Liver (tissue), 9 donors: ENCODE results near the gene AQP6. TPM values are rescaled to one million over a fixed set of nuclear protein-coding genes. Genes with fewer than 3 reads are reported as not detected.

Experiments used
- DNase-seq: peaks from one replicate; pipeline ENCODE4 v3.0.0-alpha.2; 2017; ENCODE audit warnings: low spot score
- H3K27ac ChIP-seq, 2 donors: one replicate each; pipeline ENCODE4 v1.7.0; 2013; ENCODE audit warnings: inconsistent platforms in 2 of 2, low read length in 2 of 2, control low read depth in 1 of 2, low read depth in 1 of 2, mild to moderate bottlenecking in 1 of 2
- H3K27me3 ChIP-seq, 4 donors: one replicate each; pipeline versions ENCODE4 v1.6.1 to v1.7.0; 2013; ENCODE audit warnings: low read length in 3 of 4, inconsistent platforms in 1 of 4, mild to moderate bottlenecking in 1 of 4, moderate library complexity in 1 of 4; ENCODE audit not compliant: control insufficient read depth in 4 of 4, insufficient read depth in 4 of 4
- H3K36me3 ChIP-seq, 4 donors: one replicate each; pipeline versions ENCODE4 v1.6.1 to v1.7.0; 2013; ENCODE audit warnings: low read length in 3 of 4, mild to moderate bottlenecking in 3 of 4, low read depth in 1 of 4, moderate library complexity in 1 of 4; ENCODE audit not compliant: control insufficient read depth in 4 of 4, insufficient read depth in 3 of 4
- H3K4me1 ChIP-seq, 4 donors: one replicate each; pipeline versions ENCODE4 v1.6.1 to v1.7.0; 2013; ENCODE audit warnings: low read length in 3 of 4, mild to moderate bottlenecking in 3 of 4, moderate library complexity in 1 of 4; ENCODE audit not compliant: control insufficient read depth in 4 of 4, insufficient read depth in 4 of 4
- H3K4me3 ChIP-seq, 3 donors: one replicate each; pipeline versions ENCODE4 v1.6.1 to v1.7.0; 2013; ENCODE audit warnings: low read length in 3 of 3, control low read depth in 1 of 3, low read depth in 1 of 3, mild to moderate bottlenecking in 1 of 3
- H3K9ac ChIP-seq, 2 donors: one replicate each; pipeline ENCODE4 v1.7.0; 2013; ENCODE audit warnings: low read length in 2 of 2, mild to moderate bottlenecking in 2 of 2, moderate library complexity in 2 of 2, control low read depth in 1 of 2, low read depth in 1 of 2
- H3K9me3 ChIP-seq, 4 donors: one replicate each; pipeline versions ENCODE4 v1.6.1 to v1.7.0; 2013; ENCODE audit warnings: low read length in 3 of 4; ENCODE audit not compliant: control insufficient read depth in 4 of 4
- FOXA1 ChIP-seq: IDR thresholded peaks from 2 replicates; pipeline ENCODE4 v1.6.1; 2016; ENCODE audit warnings: antibody characterized with exemption
- FOXA2 ChIP-seq: IDR thresholded peaks from 2 replicates; pipeline ENCODE4 v1.6.1; 2016; ENCODE audit warnings: antibody characterized with exemption
- HNF4G ChIP-seq: IDR thresholded peaks from 2 replicates; pipeline ENCODE4 v1.6.1; 2016; ENCODE audit warnings: antibody characterized with exemption
- RAD21 ChIP-seq, 2 donors: IDR thresholded peaks; 2 replicates each; pipeline ENCODE4 v1.6.1; 2016; ENCODE audit warnings: antibody characterized with exemption in 2 of 2, mild to moderate bottlenecking in 2 of 2
- RXRA ChIP-seq, 2 donors: IDR thresholded peaks; 2 replicates each; pipeline ENCODE4 v1.6.1; 2017 to 2018; ENCODE audit warnings: antibody characterized with exemption in 2 of 2, mild to moderate bottlenecking in 1 of 2
- WGBS: extraction: QIAGEN DNeasy Blood & Tissue Kit; methylation state at CpG from one replicate; pipeline ENCODE4 v1.1.7; 2013; 5-methylcytosine and 5-hydroxymethylcytosine counted together
- polyA plus RNA-seq, 2 donors: library from polyadenylated mRNA; stranded (reverse) in 1 of 2; unstranded in 1 of 2; fragments of 200-250 nt in 1 of 2; fragments of >200 nt in 1 of 2; fragmentation: Nextera tagmentation in 1 of 2; extraction: Ambion mirVana in 1 of 2; gene quantifications; one replicate each; pipeline versions ENCODE4 v1.2.1 to v1.2.3, GENCODE V29; 2013 to 2015
- total RNA-seq, 2 donors: library from RNA; depleted of rRNA; stranded (reverse); fragments of >200 nt; gene quantifications; one replicate each; pipeline ENCODE4 v1.2.3, GENCODE V29; 2014
- TF ChIP-seq, protein P1 (sequence below): IDR thresholded peaks from 2 replicates; pipeline ENCODE4 v1.6.1; 2016; ENCODE audit warnings: antibody characterized with exemption, mild to moderate bottlenecking
- TF ChIP-seq, protein P2 (sequence below): IDR thresholded peaks from 2 replicates; pipeline ENCODE4 v1.6.1; 2016; ENCODE audit warnings: antibody characterized with exemption
- TF ChIP-seq, protein P3 (sequence below): IDR thresholded peaks from 2 replicates; pipeline ENCODE4 v1.6.1; 2016; ENCODE audit warnings: antibody characterized with exemption
- TF ChIP-seq, protein P4 (sequence below): fragments of 150-350 bp; IDR thresholded peaks from 2 replicates; pipeline ENCODE4 v1.5.1; 2017; ENCODE audit warnings: improper control_type of control experiment, low read depth, low read length; ENCODE audit not compliant: missing input control
- donor health status: healthy.
- donor health status: healthy.
- donor health status: healthy.
- donor health status: healthy.
- donor health status: healthy.

AQP6 gene
- total and polyA plus RNA-seq, 4 donors = 0.05 to 0.11 TPM; not detected in 2

DNA sequence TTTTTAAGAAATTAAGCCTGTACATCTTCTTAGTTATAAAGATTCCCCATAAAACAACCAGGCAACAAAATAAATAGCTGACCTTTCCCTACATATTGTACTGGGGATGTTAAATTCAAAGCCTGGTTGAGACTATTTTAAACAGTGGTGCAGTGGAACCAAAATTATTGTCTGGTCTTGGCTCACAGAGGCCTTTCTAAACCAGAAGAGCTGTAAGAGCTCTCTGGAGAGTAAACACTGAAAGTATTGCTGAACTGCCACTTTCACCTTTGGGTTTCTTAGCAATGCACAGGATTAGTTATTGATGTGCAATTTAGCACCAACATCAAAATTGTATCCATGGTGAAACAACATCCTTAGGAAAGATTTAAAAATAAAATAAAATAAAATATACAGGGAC lies 31.9 kb downstream of the AQP6 start:
- Histone ChIP-seq H3K36me3 (peaks cover 0 to 4% (median 1%) of the 10 kb centered on the region in 4 donors), H3K27ac (no peak overlapping the region), H3K9me3 (no peaks in the 10 kb centered on the region), H3K27me3 (no peaks in the 10 kb centered on the region), H3K9ac (no peak overlapping the region), H3K4me1 (no peaks in the 10 kb centered on the region), H3K4me3 (no peak overlapping the region)
- DNase-seq = no peak
- TF ChIP-seq, protein P1, sequence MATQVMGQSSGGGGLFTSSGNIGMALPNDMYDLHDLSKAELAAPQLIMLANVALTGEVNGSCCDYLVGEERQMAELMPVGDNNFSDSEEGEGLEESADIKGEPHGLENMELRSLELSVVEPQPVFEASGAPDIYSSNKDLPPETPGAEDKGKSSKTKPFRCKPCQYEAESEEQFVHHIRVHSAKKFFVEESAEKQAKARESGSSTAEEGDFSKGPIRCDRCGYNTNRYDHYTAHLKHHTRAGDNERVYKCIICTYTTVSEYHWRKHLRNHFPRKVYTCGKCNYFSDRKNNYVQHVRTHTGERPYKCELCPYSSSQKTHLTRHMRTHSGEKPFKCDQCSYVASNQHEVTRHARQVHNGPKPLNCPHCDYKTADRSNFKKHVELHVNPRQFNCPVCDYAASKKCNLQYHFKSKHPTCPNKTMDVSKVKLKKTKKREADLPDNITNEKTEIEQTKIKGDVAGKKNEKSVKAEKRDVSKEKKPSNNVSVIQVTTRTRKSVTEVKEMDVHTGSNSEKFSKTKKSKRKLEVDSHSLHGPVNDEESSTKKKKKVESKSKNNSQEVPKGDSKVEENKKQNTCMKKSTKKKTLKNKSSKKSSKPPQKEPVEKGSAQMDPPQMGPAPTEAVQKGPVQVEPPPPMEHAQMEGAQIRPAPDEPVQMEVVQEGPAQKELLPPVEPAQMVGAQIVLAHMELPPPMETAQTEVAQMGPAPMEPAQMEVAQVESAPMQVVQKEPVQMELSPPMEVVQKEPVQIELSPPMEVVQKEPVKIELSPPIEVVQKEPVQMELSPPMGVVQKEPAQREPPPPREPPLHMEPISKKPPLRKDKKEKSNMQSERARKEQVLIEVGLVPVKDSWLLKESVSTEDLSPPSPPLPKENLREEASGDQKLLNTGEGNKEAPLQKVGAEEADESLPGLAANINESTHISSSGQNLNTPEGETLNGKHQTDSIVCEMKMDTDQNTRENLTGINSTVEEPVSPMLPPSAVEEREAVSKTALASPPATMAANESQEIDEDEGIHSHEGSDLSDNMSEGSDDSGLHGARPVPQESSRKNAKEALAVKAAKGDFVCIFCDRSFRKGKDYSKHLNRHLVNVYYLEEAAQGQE = no peak
- TF ChIP-seq FOXA2 = no peak
- TF ChIP-seq, protein P2, sequence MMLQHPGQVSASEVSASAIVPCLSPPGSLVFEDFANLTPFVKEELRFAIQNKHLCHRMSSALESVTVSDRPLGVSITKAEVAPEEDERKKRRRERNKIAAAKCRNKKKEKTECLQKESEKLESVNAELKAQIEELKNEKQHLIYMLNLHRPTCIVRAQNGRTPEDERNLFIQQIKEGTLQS = no peak
- no peak for TF ChIP-seq RXRA (IDR thresholded peaks at IDR 0.05)
- TF ChIP-seq, protein P3, sequence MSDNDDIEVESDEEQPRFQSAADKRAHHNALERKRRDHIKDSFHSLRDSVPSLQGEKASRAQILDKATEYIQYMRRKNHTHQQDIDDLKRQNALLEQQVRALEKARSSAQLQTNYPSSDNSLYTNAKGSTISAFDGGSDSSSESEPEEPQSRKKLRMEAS = no peak
- TF ChIP-seq, protein P4, sequence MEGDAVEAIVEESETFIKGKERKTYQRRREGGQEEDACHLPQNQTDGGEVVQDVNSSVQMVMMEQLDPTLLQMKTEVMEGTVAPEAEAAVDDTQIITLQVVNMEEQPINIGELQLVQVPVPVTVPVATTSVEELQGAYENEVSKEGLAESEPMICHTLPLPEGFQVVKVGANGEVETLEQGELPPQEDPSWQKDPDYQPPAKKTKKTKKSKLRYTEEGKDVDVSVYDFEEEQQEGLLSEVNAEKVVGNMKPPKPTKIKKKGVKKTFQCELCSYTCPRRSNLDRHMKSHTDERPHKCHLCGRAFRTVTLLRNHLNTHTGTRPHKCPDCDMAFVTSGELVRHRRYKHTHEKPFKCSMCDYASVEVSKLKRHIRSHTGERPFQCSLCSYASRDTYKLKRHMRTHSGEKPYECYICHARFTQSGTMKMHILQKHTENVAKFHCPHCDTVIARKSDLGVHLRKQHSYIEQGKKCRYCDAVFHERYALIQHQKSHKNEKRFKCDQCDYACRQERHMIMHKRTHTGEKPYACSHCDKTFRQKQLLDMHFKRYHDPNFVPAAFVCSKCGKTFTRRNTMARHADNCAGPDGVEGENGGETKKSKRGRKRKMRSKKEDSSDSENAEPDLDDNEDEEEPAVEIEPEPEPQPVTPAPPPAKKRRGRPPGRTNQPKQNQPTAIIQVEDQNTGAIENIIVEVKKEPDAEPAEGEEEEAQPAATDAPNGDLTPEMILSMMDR = no peak
- no peak for TF ChIP-seq RAD21 (IDR thresholded peaks at IDR 0.05)

DNA sequence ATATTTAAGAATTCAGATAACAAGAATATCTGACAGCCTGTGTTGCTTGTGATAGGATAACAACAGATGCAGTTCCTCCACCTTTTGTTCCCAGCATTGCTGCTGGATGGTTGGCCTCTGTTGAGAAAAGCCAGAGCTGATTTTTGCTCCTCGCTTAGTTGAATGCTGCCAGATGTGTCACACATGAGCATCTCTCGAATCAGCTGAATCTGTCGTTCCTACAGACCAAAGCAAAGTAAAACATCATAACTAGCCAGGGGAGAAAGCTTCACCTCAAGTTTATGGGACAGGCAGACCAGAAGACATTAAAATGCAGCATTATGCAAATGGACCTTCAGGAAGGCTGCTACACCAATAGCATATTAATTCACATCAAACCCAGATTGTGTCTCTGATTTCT lies 32.4 kb downstream of the AQP6 start:
- H3K36me3 ChIP-seq = peaks cover 0 to 4% (median 1%) of the 10 kb centered on the region in 4 donors
- no peak overlapping the region for H3K4me3 ChIP-seq
- no peak overlapping the region for H3K9ac ChIP-seq
- 96% methylated on average over 3 of the region's 3 CpGs for WGBS
- no peaks in the 10 kb centered on the region for H3K9me3 ChIP-seq
- H3K4me1 ChIP-seq = no peaks in the 10 kb centered on the region
- no peak overlapping the region for H3K27ac ChIP-seq
- no peak for TF ChIP-seq HNF4G
- TF ChIP-seq, protein P1 = no peak
- TF ChIP-seq FOXA2 = no peak
- TF ChIP-seq FOXA1 = no peak
- no peaks in the 10 kb centered on the region for H3K27me3 ChIP-seq
- DNase-seq = no peak
